Activated CD8-positive, alpha-beta memory T cell treated with anti-CD3 and anti-CD28 coated beads, Interleukin-2, amount 50 U/mL, for 24 hours (primary cell): ENCODE data around the gene NSF.
"Not testable (repeated sequence)": the region's sequence is repeated elsewhere in the genome, so short reads cannot be mapped to it uniquely, and the experiment has no call there.

Source experiments
- DNase-seq: peaks from one replicate; pipeline ENCODE4 v3.0.0-alpha.2; 2020; ENCODE audit errors: extremely low read depth

NSF gene

DNA sequence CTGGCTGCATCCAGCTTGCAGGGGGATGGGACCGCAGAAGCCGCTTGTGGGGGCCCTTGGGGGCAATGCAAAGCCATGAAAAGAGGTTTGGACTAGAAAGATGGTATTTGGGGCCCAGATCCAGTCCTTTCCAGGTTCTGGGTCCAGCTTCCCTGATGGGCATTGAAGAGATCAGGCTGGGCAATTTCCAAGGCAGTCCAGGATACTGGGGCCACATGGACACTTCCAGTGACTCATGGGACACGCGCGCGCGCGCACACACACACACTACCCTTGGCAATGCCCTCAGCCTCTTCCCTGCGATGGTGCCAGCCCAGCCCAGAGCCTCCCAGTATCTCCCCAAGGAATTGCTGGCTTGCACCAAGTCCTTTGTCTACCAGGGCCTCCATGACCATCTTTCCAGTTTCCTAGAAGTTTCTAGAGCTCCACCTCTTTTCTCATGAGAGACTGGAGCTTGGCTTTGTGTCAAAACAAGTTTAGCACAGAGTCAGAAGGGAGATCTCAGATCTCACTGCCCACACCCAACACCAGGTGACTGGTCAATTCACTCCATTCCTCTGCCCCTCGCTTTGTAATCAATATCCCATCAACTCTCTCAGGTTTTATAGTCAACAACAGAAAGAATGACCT lies 183.8 kb downstream of the NSF start:
- no peak for DNase-seq

DNA sequence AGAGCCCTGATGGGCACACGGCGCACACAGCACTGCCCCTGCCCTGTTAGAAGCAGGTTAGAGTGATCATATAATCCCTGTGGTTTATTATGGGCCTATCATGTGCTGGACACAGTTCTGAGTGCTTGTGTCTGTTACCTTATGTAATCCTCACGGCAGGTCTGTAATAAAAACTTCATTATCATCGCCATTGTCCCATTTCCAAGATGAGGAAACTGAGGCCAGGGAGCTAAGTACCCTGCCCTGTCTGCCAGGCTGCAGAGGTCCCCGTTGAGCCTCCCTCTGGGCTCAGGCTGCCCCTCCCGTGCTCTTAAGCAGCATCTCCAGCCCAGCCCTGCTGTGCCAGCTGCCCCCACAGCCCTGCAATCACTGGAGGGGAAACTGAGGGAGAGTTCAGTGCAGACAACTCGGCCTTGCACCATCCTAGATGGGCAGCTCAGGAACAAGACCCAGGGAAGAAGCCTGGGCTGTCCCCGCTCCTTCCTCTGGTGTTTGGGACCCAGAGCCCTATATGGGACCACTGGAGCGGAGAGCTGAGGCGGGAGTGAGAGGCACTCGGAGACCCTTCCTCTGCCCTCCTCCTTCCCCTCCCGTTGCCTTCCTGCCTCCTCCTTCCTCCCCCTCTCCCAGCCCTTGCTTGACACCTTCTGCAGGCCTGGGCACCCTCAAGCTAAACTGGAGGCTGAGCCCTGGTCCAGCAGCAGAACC lies 186.0 kb downstream of the NSF start:
- DNase-seq, result no peak

DNA sequence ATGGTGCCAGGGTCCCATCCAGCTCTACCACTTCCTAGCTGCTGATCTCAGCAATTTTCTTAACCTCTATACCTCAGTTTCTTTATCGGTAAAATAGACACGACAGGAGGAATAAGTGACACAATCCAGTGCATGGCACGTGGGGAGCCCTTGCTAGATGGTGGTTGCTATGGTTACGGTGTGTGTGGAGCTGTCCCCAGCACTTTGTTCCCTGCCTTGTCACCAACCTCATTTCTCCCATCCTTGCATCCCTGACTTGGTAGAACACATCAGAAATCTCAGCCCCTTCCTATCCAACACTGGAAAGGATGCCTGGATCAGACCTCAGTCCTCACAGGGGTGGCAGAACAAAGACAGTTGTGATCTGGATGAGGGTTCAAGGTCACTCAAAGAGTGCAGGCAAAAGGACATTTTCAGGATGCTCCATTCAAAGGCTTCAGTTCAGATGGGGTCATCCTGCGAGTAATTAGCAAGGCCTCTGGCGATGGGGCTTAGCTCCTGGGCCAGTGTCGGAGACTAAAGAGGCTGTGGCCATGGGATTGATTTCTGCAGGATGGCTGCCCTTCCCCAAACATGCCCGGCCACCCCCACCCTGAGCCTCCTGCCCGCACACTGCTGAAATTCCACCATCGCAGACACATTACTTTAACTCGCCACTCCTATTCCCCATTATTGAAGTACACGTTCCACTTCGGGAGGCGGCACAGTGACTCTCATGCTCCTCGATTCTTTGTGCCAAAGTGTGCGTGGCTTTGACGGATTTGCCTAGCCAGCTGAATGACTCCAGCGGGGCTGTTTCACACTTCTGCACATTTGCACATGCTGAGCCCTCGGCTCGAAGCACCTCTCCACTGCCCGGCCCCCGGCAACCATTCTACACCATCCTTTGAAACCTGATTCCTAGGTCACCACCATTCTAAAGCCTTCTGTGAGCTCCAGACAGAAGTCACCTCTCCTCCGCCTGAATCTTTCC lies 187.8 kb downstream of the NSF start:
- DNase-seq, result no peak

DNA sequence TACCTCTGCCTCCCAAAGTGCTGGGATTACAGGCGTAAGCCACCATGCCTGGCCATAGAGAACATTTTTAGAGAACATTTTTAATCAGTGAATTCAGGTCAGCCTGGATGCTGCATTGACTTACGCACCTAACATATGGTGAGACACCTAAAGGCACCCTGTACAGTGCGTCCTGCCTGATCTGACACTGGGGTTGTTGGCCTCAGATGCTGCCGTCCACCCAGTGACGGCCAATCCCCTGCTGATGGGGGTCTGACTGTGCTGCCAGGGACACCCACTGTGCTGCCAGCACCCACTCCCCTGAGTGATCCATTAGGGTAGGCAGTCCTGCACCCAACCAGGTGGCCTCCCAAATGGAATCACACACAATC lies 189.5 kb downstream of the NSF start:
- no peak for DNase-seq

DNA sequence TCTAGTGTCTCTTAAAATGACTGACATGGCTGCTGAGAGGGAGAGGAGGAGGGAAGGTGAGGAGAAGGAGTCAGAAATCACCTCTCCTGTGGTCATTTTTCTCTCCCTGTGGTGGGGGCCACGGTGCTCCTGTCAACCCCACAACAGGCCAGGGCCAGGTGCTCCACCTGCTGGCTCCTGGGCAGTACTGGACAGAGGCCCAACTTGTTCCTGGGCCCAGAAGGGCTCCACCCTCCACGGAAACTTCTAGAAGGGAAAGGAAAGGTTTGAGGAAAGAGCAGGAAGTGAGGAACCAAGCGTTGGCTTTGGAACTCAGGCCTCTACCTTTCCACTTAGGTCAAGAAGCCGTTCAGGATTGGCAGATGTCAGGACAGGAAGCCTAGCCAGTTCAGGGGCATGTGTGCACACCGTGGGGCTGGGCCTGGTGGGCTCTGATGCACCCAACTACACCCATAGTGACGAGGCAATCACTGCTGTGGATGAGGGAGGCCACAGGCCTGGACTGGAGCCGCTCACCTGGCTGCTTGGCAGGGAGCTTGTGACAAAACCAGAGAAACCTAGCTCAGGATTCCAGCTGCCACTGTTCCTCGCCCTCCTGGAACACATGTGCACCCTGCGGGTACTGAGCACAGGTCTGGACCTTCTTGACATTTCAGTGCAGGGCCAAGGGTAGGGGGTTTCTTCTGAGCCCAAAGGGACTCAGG lies 191.9 kb downstream of the NSF start:
- DNase-seq, result no peak

DNA sequence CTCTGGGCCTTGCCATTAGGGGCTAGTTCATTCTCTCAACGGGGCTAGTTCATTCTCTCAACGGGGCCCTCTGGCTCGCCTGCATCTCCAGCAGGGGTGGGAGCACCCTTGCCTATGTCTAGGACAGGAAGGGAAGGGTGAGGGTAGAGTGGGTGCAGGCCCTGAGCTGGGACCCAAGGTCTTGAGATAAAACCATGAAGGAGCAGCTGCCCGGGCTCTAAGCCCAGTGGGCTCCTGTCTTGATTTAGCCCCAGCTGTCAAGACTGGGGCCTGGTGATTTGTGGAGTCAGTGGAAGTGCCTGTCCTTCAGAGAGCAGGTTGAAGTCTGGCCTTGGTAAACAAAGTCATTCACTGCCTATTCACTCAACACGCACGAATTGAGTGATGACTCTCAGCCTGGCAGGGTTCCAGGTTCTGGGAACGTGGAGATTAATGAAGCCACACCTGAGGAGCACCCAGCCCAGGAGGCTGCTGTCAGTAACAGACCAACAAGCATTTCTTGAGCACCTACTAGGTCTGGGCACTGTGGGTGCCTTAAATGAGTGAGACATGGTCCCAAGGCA lies 192.6 kb downstream of the NSF start:
- no peak for DNase-seq

DNA sequence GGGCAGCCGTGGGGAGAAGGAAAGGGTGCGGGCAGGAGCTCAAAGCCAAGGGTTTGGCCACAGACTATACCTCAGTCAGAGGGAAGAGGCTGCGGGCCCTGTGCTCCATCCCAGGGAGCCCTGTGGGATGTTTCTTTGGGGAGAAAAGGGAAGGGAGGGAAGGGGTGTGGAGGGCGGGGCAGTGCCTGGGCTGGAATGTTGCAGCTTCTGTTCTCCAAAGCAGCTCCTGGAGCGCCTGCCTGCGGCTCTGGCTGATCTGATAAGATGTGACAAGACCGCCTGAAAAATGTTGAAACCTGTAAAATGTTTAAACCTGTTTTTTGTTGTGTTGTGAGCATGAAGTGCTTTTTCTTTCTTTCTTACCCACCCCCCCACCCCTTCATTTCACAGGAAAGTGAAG lies 195.2 kb downstream of the NSF start:
- DNase-seq, result no peak

DNA sequence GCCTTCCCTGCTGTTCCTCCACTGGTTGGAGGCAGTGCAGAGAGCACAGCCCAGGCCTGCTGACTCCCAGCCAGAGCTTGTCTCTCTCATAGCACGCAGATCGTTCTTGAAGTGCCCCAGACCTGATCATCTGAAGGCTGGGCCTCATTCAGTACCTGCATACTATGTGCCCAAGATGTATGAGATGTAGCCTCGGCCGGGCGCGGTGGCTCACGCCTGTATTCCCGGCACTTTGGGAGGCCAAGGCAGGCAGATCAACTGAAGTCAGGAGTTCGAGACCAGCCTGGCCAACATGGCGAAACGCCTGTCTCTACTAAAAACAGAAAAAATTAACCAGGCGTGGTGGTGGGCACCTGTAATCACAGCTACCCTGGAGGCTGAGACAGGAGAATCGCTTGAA lies 197.0 kb downstream of the NSF start:
- no peak for DNase-seq

DNA sequence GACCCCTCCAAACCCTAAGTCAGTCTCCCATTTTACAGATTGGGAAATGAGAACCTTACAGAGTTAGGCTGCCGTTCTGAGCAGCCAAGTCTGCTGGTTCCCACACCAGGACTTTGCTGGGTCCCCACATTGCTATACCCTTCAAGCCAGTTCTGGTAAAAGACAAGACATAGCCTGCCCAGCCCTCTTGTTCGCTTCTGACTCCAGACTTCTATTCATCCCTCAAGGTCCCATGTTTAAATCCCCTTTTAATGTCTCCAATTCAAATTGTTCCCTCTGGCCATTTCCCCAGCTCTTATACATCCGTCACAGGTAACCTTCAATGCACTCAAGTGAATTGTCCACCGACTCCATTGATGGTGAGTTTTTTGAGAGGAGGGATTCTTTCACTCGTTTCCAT lies 197.8 kb downstream of the NSF start:
- DNase-seq, result no peak

DNA sequence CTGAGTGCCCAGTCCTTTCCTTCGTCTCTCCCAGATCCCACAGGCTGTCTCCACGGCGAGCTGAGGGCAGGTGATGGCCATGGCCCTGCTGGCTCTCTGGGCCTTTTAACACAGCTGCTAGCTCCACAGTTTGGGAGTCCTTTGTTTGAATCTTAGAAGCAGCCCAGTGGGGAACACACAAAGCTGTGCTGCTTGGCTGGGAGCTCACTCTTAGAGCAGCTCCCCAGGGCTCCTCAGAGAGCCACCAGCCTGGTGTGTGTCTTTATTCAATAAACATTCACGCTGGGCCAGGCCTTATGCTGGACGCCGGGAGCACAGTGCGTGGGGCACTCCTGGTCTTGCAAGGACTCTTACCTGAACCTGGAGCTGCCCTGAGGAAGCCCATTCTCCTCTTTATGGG lies 198.3 kb downstream of the NSF start:
- DNase-seq, result no peak

DNA sequence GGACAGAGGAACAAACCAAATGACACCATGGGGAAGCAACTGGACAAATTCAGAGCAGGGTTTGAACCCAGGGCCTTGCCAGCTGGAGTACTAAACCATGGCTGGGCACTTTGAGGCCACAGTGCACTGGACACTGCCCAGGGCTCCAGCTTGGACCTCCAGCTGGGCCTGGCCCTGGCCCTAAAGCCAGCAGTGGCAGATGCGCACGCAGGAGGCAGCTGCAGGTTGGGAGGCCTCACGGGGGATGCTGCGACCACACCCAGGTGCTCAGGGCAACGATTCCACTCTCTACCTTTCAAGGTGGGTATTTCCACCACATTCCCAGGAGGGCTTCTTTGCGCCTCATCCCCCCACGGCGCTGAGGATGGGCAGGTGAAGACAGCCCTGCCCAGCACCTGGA lies 199.1 kb downstream of the NSF start:
- no peak for DNase-seq

DNA sequence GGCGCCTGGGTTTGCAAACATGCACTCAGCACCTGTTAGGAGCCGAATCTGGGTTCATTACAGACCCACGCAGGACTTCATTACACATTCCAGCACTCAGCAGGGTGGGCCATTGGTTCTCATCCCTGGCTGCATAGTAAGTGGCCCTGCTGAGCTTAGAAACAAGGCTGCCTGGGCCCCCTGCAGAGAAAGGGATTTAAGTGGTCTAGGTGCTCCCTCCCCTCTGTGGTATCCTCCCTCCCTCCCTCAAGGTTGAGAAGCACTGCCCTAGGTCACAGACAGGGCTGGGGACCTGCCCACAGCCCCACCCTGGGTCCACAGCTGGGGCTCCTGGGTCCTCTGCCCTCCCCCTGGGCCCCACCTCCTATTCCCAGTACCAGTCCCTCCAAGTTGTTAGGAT lies 199.7 kb downstream of the NSF start:
- DNase-seq, result no peak

DNA sequence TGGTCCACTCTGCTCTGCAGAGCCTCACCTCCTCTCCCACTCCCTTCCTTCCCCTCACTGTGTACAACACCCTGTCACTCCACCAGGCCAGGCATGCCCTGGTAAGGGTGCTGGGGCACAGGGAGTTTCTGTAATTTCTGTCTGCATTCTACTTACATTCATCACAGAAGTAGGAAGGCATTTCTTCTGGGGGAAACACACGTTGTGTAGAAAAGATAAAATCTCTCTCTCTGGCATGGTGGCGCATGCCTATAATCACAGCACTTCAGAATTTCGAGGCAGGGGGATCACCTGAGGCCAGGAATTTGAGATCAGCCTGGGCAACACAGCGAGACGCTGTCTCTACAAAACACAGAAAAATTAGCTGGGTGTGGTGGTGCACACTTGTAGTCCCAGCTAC lies 201.1 kb downstream of the NSF start:
- DNase-seq, result no peak

DNA sequence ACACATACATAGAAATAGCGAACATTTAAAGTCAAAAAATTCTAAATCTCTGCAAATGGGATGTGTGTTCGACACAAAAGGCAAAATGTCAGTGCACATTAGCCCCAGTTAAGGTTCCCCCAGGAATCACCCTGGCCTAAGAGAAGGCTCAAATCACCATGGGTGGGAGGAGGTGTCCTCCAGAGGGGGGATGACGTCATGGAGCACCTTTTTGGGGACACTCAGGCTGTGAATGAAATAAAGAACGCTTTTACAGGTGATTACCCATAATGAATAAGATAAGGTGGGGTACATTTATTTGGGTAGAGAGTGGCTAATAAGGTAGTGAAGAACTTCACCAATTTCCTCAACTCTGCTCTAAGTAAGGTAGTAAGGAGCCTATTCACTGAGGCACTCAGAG lies 201.6 kb downstream of the NSF start:
- DNase-seq, result no peak

DNA sequence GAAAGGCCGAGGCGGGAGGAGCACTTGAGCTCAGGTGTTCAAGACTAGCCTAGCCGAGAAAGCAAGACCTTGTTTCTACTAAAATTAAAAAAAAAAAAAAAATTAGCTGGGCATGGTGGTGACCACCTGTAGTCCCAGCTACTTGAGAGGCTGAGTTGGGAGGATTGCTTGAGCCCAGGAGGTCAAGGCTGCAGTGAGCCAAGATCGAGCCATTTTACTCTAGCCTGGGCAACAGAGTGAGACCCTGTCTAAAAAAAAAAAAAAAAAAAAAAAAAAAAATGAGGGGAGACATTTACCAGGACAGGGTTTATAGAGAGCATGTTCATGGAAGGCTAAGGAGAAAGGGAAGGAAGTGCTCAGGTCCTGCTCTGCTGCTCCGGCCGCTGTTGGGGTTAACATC lies 202.6 kb downstream of the NSF start:
- not testable (repeated sequence) for DNase-seq

DNA sequence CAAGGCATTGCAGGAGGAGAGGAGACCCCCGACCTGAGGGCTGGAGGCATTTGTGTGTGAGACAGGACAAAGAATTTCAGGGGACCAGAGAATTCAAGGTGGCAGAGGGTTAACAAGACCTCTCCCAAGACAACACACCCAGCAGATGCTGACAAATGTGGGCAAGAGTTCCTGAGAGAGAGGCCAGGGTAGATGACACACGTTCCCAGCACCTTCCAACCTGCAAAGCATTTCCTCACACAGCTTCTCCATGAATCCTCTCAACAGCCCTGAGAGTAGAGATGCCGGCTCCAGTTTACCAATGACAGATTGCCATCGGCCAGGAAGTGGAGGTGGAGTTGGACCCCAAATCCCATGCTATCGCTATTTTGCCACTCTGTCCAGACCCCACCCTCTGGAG lies 203.1 kb downstream of the NSF start:
- no peak for DNase-seq

DNA sequence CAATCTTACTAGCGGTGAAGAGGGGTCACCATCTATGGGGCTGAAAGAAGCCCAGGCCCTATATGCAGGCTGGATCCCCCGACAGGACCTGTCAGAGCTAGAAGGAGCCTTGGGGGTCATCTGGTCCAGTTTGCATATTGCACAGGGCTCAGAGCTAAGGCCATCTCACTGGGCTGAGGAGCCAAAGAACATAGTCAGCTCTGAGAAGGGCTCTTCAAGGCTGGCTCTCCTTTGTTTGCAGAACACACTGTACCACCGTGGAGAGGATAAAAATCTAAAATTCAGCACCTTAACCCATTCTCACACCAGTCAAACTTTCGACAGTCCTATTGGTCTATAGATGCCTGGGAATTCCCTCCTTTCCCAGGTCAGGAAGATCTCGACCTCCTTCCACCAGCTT lies 203.8 kb downstream of the NSF start:
- no peak for DNase-seq

DNA sequence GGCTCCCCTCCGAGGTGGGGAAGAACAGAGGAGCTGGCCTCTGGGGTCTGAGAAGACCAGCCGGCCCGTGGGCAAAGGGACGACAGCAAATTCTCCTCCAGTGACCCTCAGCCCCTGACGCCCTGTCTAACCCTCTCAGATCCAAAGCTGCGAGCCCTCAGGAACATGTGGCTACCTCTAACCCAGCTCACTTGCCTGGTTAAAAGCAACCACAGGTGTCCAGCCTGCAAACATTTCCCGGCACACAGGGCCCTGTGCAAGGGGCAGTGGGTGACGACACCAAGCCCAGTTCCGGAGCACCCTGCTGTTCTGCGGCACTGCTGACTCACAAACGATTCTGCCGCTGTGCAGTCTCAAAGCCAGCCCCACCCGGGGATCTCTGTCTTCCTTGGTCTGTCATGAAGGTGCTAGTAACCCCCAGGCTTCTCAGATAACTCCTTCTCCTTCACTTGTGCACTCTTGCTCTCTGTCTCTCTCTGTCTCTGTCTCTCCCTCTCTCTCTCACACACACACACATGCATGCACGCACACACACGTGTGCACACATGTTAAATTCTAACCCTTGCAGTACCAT lies 205.0 kb downstream of the NSF start:
- DNase-seq, result no peak

DNA sequence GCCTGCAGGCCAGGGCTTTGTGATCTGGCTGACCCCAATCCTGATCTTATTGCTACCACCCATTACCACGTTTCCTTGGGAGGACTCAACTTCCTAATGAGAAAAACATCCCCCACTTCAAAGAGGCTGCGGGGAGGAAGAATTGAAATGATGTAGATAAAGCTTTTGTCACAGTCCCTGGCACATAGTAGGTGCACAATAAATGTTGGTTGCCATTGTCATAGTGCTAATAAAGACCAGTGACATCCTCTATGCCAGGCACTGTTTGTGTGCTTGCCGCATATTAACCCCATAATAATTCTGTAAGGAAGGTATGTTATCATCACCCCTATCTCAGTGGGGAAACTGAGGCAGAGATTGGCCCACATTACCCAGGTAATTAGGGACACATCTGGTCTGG lies 205.6 kb downstream of the NSF start:
- DNase-seq, result no peak

DNA sequence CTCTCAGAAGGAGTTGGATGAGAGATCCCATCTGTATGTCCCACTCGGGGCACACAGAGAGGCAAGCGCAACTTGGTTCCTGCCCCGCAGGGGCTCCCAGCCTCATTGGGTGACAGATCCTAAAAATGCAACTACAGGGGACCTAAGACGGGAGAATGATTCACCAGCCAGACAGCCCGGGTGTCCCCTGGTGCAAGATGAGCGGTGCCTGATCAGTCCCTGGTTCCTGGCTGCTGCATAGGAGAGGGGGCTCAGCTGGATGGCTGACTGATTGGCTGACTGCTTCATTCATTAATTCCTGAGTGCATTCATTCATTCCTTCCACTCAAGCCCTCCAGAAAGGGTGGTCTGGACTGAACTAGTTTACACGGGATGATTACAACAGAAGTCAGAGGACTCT lies 206.1 kb downstream of the NSF start:
- DNase-seq, result no peak

DNA sequence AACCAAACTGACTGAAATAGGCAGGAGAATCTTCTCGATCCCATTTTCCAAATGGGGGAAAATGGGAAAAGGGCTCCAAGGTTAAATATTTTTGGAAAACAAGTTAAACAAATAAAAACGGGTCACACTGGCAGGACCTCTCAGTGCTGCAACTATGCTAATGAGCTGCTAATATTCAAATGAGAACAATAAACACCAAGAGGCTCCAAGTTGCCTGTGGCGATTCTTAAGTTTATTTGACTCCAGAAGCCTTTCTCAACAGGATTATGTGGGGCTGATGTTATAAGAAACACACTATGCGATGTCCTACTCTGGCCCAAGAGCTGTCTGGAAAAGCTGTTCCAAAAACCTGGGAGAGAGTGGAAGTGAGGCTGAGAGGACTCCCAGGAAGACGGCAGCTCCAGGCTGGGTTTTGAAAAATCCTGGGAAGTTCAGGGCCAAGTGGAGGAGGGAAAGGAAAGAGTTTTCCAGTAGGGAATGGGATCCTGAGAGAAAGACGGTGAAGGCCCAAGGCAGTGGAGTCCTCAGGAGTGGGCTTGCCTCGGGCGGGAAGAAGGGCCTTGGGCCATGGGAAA lies 206.6 kb downstream of the NSF start:
- no peak for DNase-seq
